ENCODE results near the gene PRKD2.
A peak's percentile ranks its signal among the peaks of the same experiment; 100 is the strongest.

Gene PRKD2

DNA sequence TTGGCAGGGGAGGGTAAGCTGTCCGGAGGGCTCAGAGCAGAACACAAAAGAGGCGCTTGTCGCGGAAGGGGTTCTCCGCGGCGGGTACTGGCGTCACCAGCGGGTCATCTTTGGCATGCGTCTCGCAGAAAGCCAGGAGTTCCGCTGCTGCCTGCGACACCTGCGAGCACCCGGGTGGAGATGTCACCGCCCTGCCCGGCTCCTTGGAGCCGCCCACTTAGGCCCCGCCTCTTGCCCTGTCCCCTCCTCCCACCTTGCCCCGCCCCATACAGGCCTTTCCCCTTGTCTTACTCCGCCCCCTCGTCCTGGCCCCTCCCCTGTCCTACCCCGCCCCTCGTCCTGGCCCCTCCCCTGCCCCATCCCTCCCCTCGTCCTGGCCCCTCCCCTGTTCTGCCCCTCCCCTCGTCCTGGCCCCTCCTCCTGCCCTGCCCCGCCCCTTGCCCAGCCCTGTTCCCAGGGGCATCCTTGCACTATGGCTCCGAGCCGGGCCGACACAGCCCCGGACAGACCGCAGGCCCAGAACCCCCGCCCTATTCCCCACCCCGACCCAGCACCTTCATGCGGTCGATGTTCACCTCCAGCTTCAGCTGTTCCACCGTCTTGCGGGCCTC is 82.8 kb downstream of the PRKD2 start (continued):
- TF ChIP-seq, protein P1, sequence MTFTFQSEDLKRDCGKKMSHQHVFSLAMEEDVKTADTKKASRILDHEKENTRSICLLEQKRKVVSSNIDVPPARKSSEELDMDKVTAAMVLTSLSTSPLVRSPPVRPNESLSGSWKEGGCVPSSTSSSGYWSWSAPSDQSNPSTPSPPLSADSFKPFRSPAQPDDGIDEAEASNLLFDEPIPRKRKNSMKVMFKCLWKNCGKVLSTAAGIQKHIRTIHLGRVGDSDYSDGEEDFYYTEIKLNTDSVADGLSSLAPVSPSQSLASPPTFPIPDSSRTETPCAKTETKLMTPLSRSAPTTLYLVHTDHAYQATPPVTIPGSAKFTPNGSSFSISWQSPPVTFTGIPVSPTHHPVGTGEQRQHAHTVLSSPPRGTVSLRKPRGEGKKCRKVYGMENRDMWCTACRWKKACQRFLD (tag by site-specific recombination; IDR thresholded peaks at IDR 0.05) = no peak
- TF ChIP-seq SP2 (tag by site-specific recombination; IDR thresholded peaks at IDR 0.05) (peak; percentile 80), ZNF544 (tag by site-specific recombination; IDR thresholded peaks at IDR 0.05) (no peak), ZSCAN30 (tag by site-specific recombination; IDR thresholded peaks at IDR 0.05) (no peak), ZFP3 (tag by site-specific recombination; IDR thresholded peaks at IDR 0.05; ENCODE audit: low read depth) (no peak), ZNF596 (tag by site-specific recombination; IDR thresholded peaks at IDR 0.05) (no peak), KLF8 (tag by site-specific recombination; IDR thresholded peaks at IDR 0.05) (peak; percentile 66), ZNF202 (tag by site-specific recombination; IDR thresholded peaks at IDR 0.05; ENCODE audit: borderline replicate concordance) (no peak), KLF9 (tag by site-specific recombination; IDR thresholded peaks at IDR 0.05; ENCODE audit: low read depth) (peak; percentile 80), ZNF473 (tag by site-specific recombination; IDR thresholded peaks at IDR 0.05) (no peak), ZNF670 (tag by site-specific recombination; IDR thresholded peaks at IDR 0.05; ENCODE audit: low read depth) (no peak), ZNF76 (tag by site-specific recombination; IDR thresholded peaks at IDR 0.05; ENCODE audit: borderline replicate concordance, low read depth) (no peak), ZNF155 (tag by site-specific recombination; IDR thresholded peaks at IDR 0.05) (no peak), ZNF132 (tag by site-specific recombination; IDR thresholded peaks at IDR 0.05; ENCODE audit: borderline replicate concordance) (no peak), ZNF530 (tag by site-specific recombination; IDR thresholded peaks at IDR 0.05; ENCODE audit: low read depth) (no peak), ZNF140 (tag by site-specific recombination; IDR thresholded peaks at IDR 0.05) (no peak), ZNF354C (tag by site-specific recombination; IDR thresholded peaks at IDR 0.05; ENCODE audit: borderline replicate concordance, low read depth) (no peak), ZNF707 (tag by site-specific recombination; IDR thresholded peaks at IDR 0.05) (no peak), MYNN (tag by site-specific recombination; IDR thresholded peaks at IDR 0.05; ENCODE audit: borderline replicate concordance) (no peak), ZNF501 (tag by site-specific recombination; IDR thresholded peaks at IDR 0.05) (no peak), ZNF658 (tag by site-specific recombination; IDR thresholded peaks at IDR 0.05) (no peak), ZNF157 (tag by site-specific recombination; IDR thresholded peaks at IDR 0.05) (no peak), ZNF600 (tag by site-specific recombination; IDR thresholded peaks at IDR 0.05) (no peak; the same call in 1 of the 2 replicates), ZNF623 (tag by site-specific recombination; IDR thresholded peaks at IDR 0.05) (no peak), GLIS1 (tag by site-specific recombination; IDR thresholded peaks at IDR 0.05) (peak; percentile 71)
- TF ChIP-seq, protein P2, sequence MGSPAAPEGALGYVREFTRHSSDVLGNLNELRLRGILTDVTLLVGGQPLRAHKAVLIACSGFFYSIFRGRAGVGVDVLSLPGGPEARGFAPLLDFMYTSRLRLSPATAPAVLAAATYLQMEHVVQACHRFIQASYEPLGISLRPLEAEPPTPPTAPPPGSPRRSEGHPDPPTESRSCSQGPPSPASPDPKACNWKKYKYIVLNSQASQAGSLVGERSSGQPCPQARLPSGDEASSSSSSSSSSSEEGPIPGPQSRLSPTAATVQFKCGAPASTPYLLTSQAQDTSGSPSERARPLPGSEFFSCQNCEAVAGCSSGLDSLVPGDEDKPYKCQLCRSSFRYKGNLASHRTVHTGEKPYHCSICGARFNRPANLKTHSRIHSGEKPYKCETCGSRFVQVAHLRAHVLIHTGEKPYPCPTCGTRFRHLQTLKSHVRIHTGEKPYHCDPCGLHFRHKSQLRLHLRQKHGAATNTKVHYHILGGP (tag by site-specific recombination; IDR thresholded peaks at IDR 0.05) = no peak
- TF ChIP-seq, protein P3, sequence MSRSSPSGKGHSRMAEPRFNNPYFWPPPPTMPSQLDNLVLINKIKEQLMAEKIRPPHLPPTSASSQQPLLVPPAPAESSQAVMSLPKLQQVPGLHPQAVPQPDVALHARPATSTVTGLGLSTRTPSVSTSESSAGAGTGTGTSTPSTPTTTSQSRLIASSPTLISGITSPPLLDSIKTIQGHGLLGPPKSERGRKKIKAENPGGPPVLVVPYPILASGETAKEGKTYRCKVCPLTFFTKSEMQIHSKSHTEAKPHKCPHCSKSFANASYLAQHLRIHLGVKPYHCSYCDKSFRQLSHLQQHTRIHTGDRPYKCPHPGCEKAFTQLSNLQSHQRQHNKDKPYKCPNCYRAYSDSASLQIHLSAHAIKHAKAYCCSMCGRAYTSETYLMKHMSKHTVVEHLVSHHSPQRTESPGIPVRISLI (tag by site-specific recombination; IDR thresholded peaks at IDR 0.05) = no peak
- TF ChIP-seq, protein P4, sequence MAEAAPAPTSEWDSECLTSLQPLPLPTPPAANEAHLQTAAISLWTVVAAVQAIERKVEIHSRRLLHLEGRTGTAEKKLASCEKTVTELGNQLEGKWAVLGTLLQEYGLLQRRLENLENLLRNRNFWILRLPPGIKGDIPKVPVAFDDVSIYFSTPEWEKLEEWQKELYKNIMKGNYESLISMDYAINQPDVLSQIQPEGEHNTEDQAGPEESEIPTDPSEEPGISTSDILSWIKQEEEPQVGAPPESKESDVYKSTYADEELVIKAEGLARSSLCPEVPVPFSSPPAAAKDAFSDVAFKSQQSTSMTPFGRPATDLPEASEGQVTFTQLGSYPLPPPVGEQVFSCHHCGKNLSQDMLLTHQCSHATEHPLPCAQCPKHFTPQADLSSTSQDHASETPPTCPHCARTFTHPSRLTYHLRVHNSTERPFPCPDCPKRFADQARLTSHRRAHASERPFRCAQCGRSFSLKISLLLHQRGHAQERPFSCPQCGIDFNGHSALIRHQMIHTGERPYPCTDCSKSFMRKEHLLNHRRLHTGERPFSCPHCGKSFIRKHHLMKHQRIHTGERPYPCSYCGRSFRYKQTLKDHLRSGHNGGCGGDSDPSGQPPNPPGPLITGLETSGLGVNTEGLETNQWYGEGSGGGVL (tag by site-specific recombination; IDR thresholded peaks at IDR 0.05) = no peak
- TF ChIP-seq, protein P5, sequence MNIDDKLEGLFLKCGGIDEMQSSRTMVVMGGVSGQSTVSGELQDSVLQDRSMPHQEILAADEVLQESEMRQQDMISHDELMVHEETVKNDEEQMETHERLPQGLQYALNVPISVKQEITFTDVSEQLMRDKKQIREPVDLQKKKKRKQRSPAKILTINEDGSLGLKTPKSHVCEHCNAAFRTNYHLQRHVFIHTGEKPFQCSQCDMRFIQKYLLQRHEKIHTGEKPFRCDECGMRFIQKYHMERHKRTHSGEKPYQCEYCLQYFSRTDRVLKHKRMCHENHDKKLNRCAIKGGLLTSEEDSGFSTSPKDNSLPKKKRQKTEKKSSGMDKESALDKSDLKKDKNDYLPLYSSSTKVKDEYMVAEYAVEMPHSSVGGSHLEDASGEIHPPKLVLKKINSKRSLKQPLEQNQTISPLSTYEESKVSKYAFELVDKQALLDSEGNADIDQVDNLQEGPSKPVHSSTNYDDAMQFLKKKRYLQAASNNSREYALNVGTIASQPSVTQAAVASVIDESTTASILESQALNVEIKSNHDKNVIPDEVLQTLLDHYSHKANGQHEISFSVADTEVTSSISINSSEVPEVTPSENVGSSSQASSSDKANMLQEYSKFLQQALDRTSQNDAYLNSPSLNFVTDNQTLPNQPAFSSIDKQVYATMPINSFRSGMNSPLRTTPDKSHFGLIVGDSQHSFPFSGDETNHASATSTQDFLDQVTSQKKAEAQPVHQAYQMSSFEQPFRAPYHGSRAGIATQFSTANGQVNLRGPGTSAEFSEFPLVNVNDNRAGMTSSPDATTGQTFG (tag by site-specific recombination; IDR thresholded peaks at IDR 0.05; ENCODE audit: borderline replicate concordance) = no peak
- TF ChIP-seq, protein P6, sequence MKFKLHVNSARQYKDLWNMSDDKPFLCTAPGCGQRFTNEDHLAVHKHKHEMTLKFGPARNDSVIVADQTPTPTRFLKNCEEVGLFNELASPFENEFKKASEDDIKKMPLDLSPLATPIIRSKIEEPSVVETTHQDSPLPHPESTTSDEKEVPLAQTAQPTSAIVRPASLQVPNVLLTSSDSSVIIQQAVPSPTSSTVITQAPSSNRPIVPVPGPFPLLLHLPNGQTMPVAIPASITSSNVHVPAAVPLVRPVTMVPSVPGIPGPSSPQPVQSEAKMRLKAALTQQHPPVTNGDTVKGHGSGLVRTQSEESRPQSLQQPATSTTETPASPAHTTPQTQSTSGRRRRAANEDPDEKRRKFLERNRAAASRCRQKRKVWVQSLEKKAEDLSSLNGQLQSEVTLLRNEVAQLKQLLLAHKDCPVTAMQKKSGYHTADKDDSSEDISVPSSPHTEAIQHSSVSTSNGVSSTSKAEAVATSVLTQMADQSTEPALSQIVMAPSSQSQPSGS (tag by site-specific recombination; IDR thresholded peaks at IDR 0.05; ENCODE audit: low read depth) = no peak
- TF ChIP-seq, protein P7, sequence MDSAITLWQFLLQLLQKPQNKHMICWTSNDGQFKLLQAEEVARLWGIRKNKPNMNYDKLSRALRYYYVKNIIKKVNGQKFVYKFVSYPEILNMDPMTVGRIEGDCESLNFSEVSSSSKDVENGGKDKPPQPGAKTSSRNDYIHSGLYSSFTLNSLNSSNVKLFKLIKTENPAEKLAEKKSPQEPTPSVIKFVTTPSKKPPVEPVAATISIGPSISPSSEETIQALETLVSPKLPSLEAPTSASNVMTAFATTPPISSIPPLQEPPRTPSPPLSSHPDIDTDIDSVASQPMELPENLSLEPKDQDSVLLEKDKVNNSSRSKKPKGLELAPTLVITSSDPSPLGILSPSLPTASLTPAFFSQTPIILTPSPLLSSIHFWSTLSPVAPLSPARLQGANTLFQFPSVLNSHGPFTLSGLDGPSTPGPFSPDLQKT (IDR thresholded peaks at IDR 0.05; ENCODE audit: borderline replicate concordance, low read depth, low read length) = no peak
